NB4 (cell line): Measurements from ENCODE around the gene IL25.

Source experiments
- MYC ChIP-seq: IDR thresholded peaks from 2 replicates; pipeline ENCODE4 v1.6.1; 2011; ENCODE audit warnings: low read depth, low read length
- POLR2A ChIP-seq: IDR thresholded peaks from 2 replicates; pipeline ENCODE4 v1.6.1; 2011; ENCODE audit warnings: mild to moderate bottlenecking; ENCODE audit not compliant: insufficient read length; ENCODE audit errors: extremely low read depth
- TF ChIP-seq, protein P1 (sequence below): IDR thresholded peaks from one replicate; pipeline ENCODE4 v1.5.1; 2012; ENCODE audit warnings: low read depth, low read length
- TF ChIP-seq, protein P2 (sequence below): IDR thresholded peaks from 2 replicates; pipeline ENCODE4 v1.6.1; 2011; ENCODE audit warnings: low read depth, low read length

DNA sequence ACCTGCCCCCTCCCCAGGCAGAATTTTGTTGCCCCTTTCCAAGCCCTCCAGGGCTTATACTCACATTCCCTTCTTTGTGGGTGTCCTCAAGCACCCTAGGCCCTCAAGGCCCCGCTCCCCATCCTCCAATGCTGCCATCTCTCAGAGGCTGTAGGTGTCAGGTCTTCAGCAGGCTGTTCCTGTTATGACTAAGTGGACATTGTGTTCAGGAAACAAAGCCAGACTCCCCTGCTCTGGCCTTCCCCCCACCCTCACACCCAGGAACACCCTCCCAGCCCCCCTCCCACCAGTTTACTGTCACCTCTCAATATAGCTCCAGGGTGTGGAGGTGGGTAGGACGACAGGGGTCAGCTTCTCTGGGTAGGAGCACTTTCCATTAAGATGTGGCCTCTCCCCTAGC is 36.9 kb downstream of the IL25 start:
- TF ChIP-seq, protein P1, sequence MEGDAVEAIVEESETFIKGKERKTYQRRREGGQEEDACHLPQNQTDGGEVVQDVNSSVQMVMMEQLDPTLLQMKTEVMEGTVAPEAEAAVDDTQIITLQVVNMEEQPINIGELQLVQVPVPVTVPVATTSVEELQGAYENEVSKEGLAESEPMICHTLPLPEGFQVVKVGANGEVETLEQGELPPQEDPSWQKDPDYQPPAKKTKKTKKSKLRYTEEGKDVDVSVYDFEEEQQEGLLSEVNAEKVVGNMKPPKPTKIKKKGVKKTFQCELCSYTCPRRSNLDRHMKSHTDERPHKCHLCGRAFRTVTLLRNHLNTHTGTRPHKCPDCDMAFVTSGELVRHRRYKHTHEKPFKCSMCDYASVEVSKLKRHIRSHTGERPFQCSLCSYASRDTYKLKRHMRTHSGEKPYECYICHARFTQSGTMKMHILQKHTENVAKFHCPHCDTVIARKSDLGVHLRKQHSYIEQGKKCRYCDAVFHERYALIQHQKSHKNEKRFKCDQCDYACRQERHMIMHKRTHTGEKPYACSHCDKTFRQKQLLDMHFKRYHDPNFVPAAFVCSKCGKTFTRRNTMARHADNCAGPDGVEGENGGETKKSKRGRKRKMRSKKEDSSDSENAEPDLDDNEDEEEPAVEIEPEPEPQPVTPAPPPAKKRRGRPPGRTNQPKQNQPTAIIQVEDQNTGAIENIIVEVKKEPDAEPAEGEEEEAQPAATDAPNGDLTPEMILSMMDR, result no peak
- no peak for TF ChIP-seq POLR2A
- TF ChIP-seq, protein P2, sequence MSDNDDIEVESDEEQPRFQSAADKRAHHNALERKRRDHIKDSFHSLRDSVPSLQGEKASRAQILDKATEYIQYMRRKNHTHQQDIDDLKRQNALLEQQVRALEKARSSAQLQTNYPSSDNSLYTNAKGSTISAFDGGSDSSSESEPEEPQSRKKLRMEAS, result no peak
- TF ChIP-seq MYC, result no peak
